Ishikawa (cell line): ENCODE results near the gene CEP250.

Experiments
- NFIC ChIP-seq: IDR thresholded peaks from 2 replicates; pipeline ENCODE4 v1.6.1; 2012
- RAD21 ChIP-seq: IDR thresholded peaks from 2 replicates; pipeline ENCODE4 v1.6.1; 2012; ENCODE audit warnings: low read depth
- REST ChIP-seq: IDR thresholded peaks from 2 replicates; pipeline ENCODE4 v1.6.1; 2012; ENCODE audit warnings: low read depth, mild to moderate bottlenecking
- TEAD4 ChIP-seq: IDR thresholded peaks from 2 replicates; pipeline ENCODE4 v1.6.1; 2012

GRCh38 chr20:35561671-35562070 is 106.3 kb downstream of the CEP250 start:
- TF ChIP-seq NFIC (no peak), RAD21 (no peak), TEAD4 (no peak), REST (no peak)
